BE2C (cell line): Measurements from ENCODE around the gene MEDAG.

Experiments
- DNase-seq: peaks from one replicate; pipeline ENCODE4 v3.0.0-alpha.2; 2020
- H3K27me3 ChIP-seq: fragments of 250-450 bp; sonication (Bioruptor Pico); 2 replicates; pipeline ENCODE4 v1.5.1; 2020; ENCODE audit warnings: mild to moderate bottlenecking
- H3K36me3 ChIP-seq: fragments of 250-450 bp; sonication (Bioruptor Pico); 2 replicates; pipeline ENCODE4 v1.5.1; 2020; ENCODE audit warnings: mild to moderate bottlenecking
- H3K4me1 ChIP-seq: fragments of 250-450 bp; sonication (Bioruptor Pico); 2 replicates; pipeline ENCODE4 v1.5.1; 2020
- H3K4me3 ChIP-seq: 2 replicates; pipeline ENCODE4 v1.5.1; 2011; ENCODE audit warnings: low read depth, low read length
- H3K9me3 ChIP-seq: fragments of 250-450 bp; sonication (Bioruptor Pico); 2 replicates; pipeline ENCODE4 v1.5.1; 2020
- CTCF ChIP-seq: IDR thresholded peaks from 2 replicates; pipeline ENCODE4 v1.5.1; 2012; ENCODE audit warnings: mild to moderate bottlenecking, low read depth, low read length

MEDAG gene

GRCh38 chr13:30882996-30883766 is 22.9 kb upstream of the MEDAG start:
- H3K27me3 ChIP-seq = no peaks in the 10 kb centered on the region
- peaks cover 15% of the 10 kb centered on the region for H3K4me1 ChIP-seq
- DNase-seq = no peak
- H3K36me3 ChIP-seq = no peaks in the 10 kb centered on the region
- H3K4me3 ChIP-seq = no peak overlapping the region; the same call in 1 of the 2 replicates
- TF ChIP-seq CTCF = no peak
- peaks cover 3% of the 10 kb centered on the region; the same call in 1 of the 2 replicates for H3K9me3 ChIP-seq

GRCh38 chr13:30884543-30884942 is 21.5 kb upstream of the MEDAG start:
- no peaks in the 10 kb centered on the region for H3K27me3 ChIP-seq
- H3K4me3 ChIP-seq = no peak overlapping the region
- peaks cover 15% of the 10 kb centered on the region for H3K4me1 ChIP-seq
- no peaks in the 10 kb centered on the region for H3K36me3 ChIP-seq
- TF ChIP-seq CTCF = peak; percentile 19; the same call in 1 of the 2 replicates
- peak; percentile 22 for DNase-seq
- peaks cover 3% of the 10 kb centered on the region; the same call in 1 of the 2 replicates for H3K9me3 ChIP-seq

- Histone ChIP-seq H3K9me3 (peaks cover 3% of the 10 kb centered on the region; the same call in 1 of the 2 replicates), H3K27me3 (no peaks in the 10 kb centered on the region), H3K4me3 (no peak overlapping the region), H3K4me1 (no peaks in the 10 kb centered on the region), H3K36me3 (no peaks in the 10 kb centered on the region)
- TF ChIP-seq CTCF = no peak
- no peak for DNase-seq
These were observed 16.8 kb upstream of the MEDAG start for GRCh38 chr13:30889196-30889690.

- Histone ChIP-seq H3K4me3 (no peak overlapping the region), H3K9me3 (no peaks in the 10 kb centered on the region), H3K36me3 (no peaks in the 10 kb centered on the region), H3K4me1 (no peaks in the 10 kb centered on the region), H3K27me3 (no peaks in the 10 kb centered on the region)
- TF ChIP-seq CTCF = peak; percentile 65
- peak; percentile 65 for DNase-seq
These were observed 13.1 kb upstream of the MEDAG start for GRCh38 chr13:30892966-30893365.

- no peaks in the 10 kb centered on the region for H3K36me3 ChIP-seq
- no peak for TF ChIP-seq CTCF
- no peak overlapping the region for H3K4me3 ChIP-seq
- no peaks in the 10 kb centered on the region for H3K9me3 ChIP-seq
- no peaks in the 10 kb centered on the region for H3K27me3 ChIP-seq
- DNase-seq = no peak
- no peaks in the 10 kb centered on the region for H3K4me1 ChIP-seq
These were observed 10.3 kb upstream of the MEDAG start for GRCh38 chr13:30895773-30896172.

- H3K27me3 ChIP-seq = no peaks in the 10 kb centered on the region
- TF ChIP-seq CTCF = no peak
- H3K36me3 ChIP-seq = no peaks in the 10 kb centered on the region
- no peaks in the 10 kb centered on the region for H3K4me1 ChIP-seq
- no peak for DNase-seq
- H3K9me3 ChIP-seq = no peaks in the 10 kb centered on the region
- H3K4me3 ChIP-seq = no peak overlapping the region
These were observed 8.0 kb upstream of the MEDAG start for GRCh38 chr13:30898070-30898469.
